Activated CD8-positive, alpha-beta T cell treated with anti-CD3 and anti-CD28 coated beads, Interleukin-2, amount 10 ng/mL, durations not matched to agents 7 days and 5 days (primary cell): ENCODE results near the gene SEPTIN12. TPM values are rescaled to one million over a fixed set of nuclear protein-coding genes. Genes with fewer than 3 reads are reported as not detected.
"Not testable (repeated sequence)": the region's sequence is repeated elsewhere in the genome, so short reads cannot be mapped to it uniquely, and the experiment has no call there.

Source experiments
- ATAC-seq: fragments of 150-1000 bp; cut with Tn5 transposase; one replicate; pipeline ENCODE4 v1.10.0; 2021; ENCODE audit warnings: moderate library complexity
- CTCF ChIA-PET: fragments of 350-600 bp; sonication (Branson Sonifier 250); formaldehyde crosslinking; loops from one replicate; lab custom pipeline; 2021; ENCODE audit warnings: antibody characterized with exemption; lab: Charles Lee
- POLR2A ChIA-PET: fragments of 350-600 bp; sonication (Branson Sonifier 250); formaldehyde crosslinking; loops from one replicate; lab custom pipeline; 2021; ENCODE audit warnings: antibody characterized with exemption; lab: Charles Lee
- DNase-seq: peaks from one replicate; pipeline ENCODE4 v3.0.0-alpha.2; 2020
- H3K27ac Mint-ChIP-seq: one replicate; pipeline ENCODE4 v1.8.0; 2021; ENCODE audit warnings: mild to moderate bottlenecking, mixed read lengths
- H3K27me3 Mint-ChIP-seq: one replicate; pipeline ENCODE4 v1.8.0; 2021; ENCODE audit warnings: low read depth, mixed read lengths
- H3K36me3 Mint-ChIP-seq: one replicate; pipeline ENCODE4 v1.8.0; 2021; ENCODE audit warnings: low read depth, mixed read lengths
- H3K4me1 Mint-ChIP-seq: one replicate; pipeline ENCODE4 v1.8.0; 2021; ENCODE audit warnings: low read depth, mixed read lengths
- H3K4me3 Mint-ChIP-seq: one replicate; pipeline ENCODE4 v1.8.0; 2021; ENCODE audit warnings: mild to moderate bottlenecking, mixed read lengths
- H3K9me3 Mint-ChIP-seq: one replicate; pipeline ENCODE4 v1.8.0; 2022; ENCODE audit warnings: mixed read lengths; ENCODE audit not compliant: insufficient read depth
- total RNA-seq, 2 experiments: library from RNA; stranded (reverse); gene quantifications; one replicate each; pipeline ENCODE4 v1.2.3, GENCODE V29; 2021

The SEPTIN12 gene
- total RNA-seq, 2 experiments from 2014 or later = not detected

GRCh38 chr16:4748682-4749411, 39.3 kb downstream of the SEPTIN12 start:
- H3K27me3 Mint-ChIP-seq = no peaks in the 10 kb centered on the region
- POLR2A ChIA-PET = no interaction called here
- peaks cover 9% of the 10 kb centered on the region for H3K36me3 Mint-ChIP-seq
- CTCF ChIA-PET = no interaction called here
- peak overlapping the region; percentile 9 for H3K27ac Mint-ChIP-seq
- peaks cover 20% of the 10 kb centered on the region for H3K4me1 Mint-ChIP-seq
- DNase-seq (no peak), ATAC-seq (no peak)
- no peaks in the 10 kb centered on the region for H3K9me3 Mint-ChIP-seq
- no peak overlapping the region for H3K4me3 Mint-ChIP-seq

DNA sequence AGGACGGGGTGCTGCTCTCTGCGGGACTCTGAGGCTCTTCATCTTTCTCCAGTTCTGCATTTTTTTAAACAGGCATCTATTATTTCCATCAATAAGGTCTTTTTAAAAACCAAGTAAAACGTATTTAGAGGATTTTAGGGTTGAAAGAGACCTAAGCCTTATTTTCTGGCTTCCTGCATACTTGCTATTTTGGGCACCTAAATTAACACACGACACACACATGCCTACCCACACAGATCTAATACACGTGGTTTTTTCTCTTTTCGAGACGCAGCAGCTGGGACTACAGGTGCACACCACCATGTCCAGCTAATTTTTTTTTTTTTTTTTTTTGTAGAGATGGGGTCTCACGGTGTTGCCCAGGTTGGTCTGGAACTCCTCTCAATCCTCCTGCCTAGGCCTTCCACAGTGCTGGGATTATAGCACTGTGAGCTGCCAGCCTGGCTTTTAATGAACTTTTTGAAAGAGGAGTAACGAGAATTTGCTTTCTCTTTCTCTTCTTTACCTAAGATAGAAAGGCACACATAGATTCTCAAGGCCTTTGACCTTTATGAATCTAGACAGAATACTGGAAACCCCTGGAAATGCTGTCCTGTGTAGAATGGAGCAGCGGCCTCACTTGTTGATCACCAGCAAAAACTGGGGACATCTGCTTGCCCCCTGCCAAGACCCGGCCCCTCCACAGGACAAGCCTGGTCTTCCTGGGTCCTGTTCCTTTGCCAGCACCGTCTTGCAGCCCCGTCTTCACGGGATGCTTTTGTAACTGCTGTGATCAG, 40.1 kb downstream of the SEPTIN12 start:
- peak overlapping the region; percentile 9 for H3K27ac Mint-ChIP-seq
- ChIA-PET CTCF (no interaction called here), POLR2A (interaction anchor here (0.6 to 1.1 kb wide), 2 partner anchors 15 to 19 kb away, joined by 4 to 5 read pairs; partner anchors contain the start of gene ZNF500)
- ATAC-seq (peak; percentile 22), DNase-seq (no peak)
- H3K4me3 Mint-ChIP-seq = no peak overlapping the region
- H3K36me3 Mint-ChIP-seq = peaks cover 4% of the 10 kb centered on the region
- H3K9me3 Mint-ChIP-seq = no peaks in the 10 kb centered on the region
- H3K27me3 Mint-ChIP-seq = no peaks in the 10 kb centered on the region
- H3K4me1 Mint-ChIP-seq = peaks cover 26% of the 10 kb centered on the region

DNA sequence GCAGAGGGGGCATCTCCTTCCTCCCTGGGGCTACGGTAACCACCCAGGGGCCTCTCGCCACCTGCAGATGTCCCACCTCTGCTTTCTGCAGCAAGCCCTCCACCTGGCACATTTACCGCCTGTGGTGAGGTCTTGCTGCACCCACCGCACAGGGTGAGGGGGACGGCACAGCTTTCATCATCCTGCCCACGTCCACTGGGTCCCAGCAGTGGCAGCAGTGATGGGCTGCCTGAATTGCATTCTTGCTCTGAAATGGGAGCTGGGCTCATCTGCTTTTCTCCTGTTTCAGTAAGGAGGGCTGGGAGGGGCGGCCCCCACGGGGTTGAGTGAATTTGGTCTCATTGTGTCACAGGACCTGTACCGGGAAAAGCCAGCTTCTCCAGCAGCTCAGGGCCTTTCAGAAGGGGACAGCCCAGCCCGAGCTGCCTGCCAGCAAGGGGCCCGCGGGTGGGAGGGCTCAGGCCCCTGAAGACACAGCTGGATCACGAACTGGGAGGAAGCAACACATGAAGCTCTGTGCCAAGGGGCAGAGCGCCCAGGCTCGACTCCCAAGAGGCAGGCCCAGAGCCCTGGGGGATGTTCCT, 41.1 kb downstream of the SEPTIN12 start:
- ATAC-seq (peak; percentile 31), DNase-seq (no peak)
- Mint-ChIP-seq H3K4me1 (peaks cover 27% of the 10 kb centered on the region), H3K27me3 (no peaks in the 10 kb centered on the region), H3K27ac (no peak overlapping the region), H3K4me3 (no peak overlapping the region), H3K36me3 (peaks cover 4% of the 10 kb centered on the region), H3K9me3 (no peaks in the 10 kb centered on the region)
- CTCF ChIA-PET = no interaction called here
- POLR2A ChIA-PET = interaction anchor here (0.6 to 1.4 kb wide), 4 partner anchors 9 to 20 kb away, joined by 3 to 5 read pairs (median 4); partner anchors contain the start of gene ZNF500

DNA sequence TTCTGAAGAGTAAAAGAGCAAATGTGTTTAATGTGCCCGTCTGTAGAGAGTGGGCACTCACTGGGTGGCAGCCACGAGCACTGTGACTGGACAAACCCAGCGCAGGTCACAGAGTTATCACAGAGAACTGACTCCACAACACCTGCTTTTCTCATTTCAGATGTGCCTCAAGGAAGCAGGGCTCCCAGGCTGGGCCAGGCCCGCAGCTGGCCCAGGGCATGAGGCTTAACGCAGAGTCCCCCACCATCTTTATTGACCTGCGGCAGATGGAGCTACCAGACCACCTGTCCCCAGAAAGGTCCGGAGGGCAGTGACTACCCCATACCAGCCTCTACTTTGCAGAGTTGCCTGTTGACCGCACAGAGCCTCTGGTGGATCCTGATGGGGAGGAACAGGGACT, 41.9 kb downstream of the SEPTIN12 start:
- ChIA-PET CTCF (no interaction called here), POLR2A (interaction anchor here (0.7 to 1.4 kb wide), 2 partner anchors 9 to 11 kb away, joined by 3 to 4 read pairs; no protein-coding TSS in a partner anchor)
- Mint-ChIP-seq H3K4me3 (no peak overlapping the region), H3K27me3 (no peaks in the 10 kb centered on the region), H3K9me3 (no peaks in the 10 kb centered on the region), H3K4me1 (peaks cover 27% of the 10 kb centered on the region), H3K36me3 (peaks cover 2% of the 10 kb centered on the region), H3K27ac (no peak overlapping the region)
- no peak for DNase-seq
- no peak for ATAC-seq

GRCh38 chr16:4745274-4745569, 42.9 kb downstream of the SEPTIN12 start:
- H3K27me3 Mint-ChIP-seq = no peaks in the 10 kb centered on the region
- DNase-seq (no peak), ATAC-seq (no peak)
- ChIA-PET CTCF (no interaction called here), POLR2A (interaction anchor here (1.1 kb wide), 1 partner anchor 10 kb away, joined by 3 read pairs; no protein-coding TSS in a partner anchor)
- H3K36me3 Mint-ChIP-seq = no peaks in the 10 kb centered on the region
- no peaks in the 10 kb centered on the region for H3K9me3 Mint-ChIP-seq
- H3K27ac Mint-ChIP-seq = no peak overlapping the region
- H3K4me3 Mint-ChIP-seq = no peak overlapping the region
- peaks cover 27% of the 10 kb centered on the region for H3K4me1 Mint-ChIP-seq

DNA sequence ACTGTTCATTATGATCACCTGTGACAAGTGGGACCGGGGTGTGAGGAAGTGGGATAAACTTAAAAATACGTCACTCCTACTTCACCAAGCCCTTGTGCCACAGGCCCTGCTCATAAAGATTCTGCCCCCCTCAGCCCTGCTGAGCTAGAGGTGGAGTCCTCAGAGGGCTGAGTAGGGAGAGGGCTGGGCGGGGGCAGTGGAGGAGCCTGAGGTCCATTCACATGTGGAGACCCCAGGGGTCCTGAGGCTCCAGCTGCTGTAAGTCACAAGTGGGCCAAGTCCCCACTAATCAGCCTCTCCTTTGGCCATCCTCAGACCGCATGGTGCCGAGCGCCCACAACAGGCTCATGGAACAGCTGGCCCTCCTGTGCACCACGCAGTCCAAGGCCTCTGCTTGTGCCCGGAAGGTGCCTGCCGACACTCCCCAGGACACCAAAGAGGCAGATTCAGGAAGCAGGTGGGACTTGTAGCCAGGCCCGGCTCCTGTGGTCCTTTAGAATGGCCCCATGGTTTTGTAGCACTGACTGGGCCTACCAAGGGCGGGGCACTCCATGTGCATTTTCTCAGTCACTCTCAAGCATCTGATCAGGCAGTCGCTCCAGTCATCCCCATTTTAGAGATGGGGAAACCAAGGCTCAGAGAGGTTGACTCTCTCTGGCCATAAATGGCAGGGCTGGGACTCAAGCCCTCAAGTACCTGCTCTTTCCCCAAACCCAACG, 43.4 kb downstream of the SEPTIN12 start:
- ChIA-PET CTCF (no interaction called here), POLR2A (interaction anchor here (1.1 kb wide), 1 partner anchor 10 kb away, joined by 3 read pairs; no protein-coding TSS in a partner anchor)
- no peak for DNase-seq
- no peak for ATAC-seq
- Mint-ChIP-seq H3K4me3 (no peak overlapping the region), H3K4me1 (peaks cover 27% of the 10 kb centered on the region), H3K27ac (no peak overlapping the region), H3K27me3 (no peaks in the 10 kb centered on the region), H3K9me3 (no peaks in the 10 kb centered on the region), H3K36me3 (no peaks in the 10 kb centered on the region)

- no peaks in the 10 kb centered on the region for H3K27me3 Mint-ChIP-seq
- ChIA-PET CTCF (no interaction called here), POLR2A (no interaction called here)
- H3K9me3 Mint-ChIP-seq = no peaks in the 10 kb centered on the region
- peaks cover 22% of the 10 kb centered on the region for H3K4me1 Mint-ChIP-seq
- ATAC-seq (peak; percentile 21), DNase-seq (no peak)
- no peaks in the 10 kb centered on the region for H3K36me3 Mint-ChIP-seq
- peak overlapping the region; percentile 42 for H3K4me3 Mint-ChIP-seq
- peak overlapping the region; percentile 11 for H3K27ac Mint-ChIP-seq
Observed at GRCh38 chr16:4743226-4743878, 44.8 kb downstream of the SEPTIN12 start.

DNA sequence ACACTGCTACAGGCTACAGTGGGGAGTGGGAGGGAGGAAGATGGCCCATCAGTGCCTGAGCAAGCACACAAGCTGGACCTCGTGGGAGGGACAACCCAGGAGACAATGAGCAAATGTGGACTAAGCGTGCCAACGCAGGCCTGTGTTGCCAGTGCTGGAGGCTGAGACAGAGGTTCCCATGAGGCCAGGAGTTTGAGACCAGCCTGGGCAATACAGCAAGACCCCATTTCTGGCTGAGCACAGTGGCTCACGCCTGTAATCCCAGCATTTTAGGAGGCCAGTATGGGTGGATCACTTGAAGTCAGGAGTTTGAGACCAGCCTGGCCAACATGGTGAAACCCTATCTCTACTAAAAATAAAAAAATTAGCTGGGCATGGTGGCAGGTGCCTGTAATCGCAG, 49.8 kb downstream of the SEPTIN12 start:
- CTCF ChIA-PET, H3K9me3 Mint-ChIP-seq, H3K36me3 Mint-ChIP-seq, H3K4me3 Mint-ChIP-seq, H3K27me3 Mint-ChIP-seq, H3K27ac Mint-ChIP-seq, ATAC-seq, DNase-seq: not testable (repeated sequence)
- POLR2A ChIA-PET = interaction anchor here (1.0 kb wide), 1 partner anchor 62 kb away, joined by 3 read pairs; no protein-coding TSS in a partner anchor
- peaks cover 17% of the 10 kb centered on the region for H3K4me1 Mint-ChIP-seq

DNA sequence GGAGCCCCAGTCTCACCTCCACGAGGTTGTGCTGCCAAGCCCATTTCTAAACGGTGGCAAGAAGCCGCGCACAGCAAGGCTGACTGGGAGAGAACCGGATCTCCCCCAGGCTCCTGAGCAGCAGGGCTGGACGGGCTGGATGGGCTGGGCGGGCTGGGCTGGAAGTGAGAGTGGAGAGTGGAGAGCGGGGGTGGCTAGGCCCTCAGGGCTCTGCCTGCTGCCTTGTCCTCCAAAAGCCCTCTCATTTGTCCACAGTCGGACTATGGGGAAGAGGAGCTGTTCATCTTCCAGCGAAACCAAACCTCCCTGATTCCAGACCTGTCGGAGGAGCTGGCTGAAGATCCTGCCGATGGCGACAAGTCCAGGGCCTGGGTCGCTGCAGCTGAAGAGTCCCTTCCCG, 50.6 kb downstream of the SEPTIN12 start:
- DNase-seq = no peak
- Mint-ChIP-seq H3K27me3 (no peaks in the 10 kb centered on the region), H3K9me3 (no peaks in the 10 kb centered on the region), H3K36me3 (no peaks in the 10 kb centered on the region), H3K4me3 (no peak overlapping the region), H3K4me1 (peaks cover 18% of the 10 kb centered on the region), H3K27ac (no peak overlapping the region)
- ChIA-PET POLR2A (interaction anchor here (0.9 to 1.0 kb wide), 3 partner anchors 9 to 63 kb away, joined by 3 to 4 read pairs (median 4); no protein-coding TSS in a partner anchor), CTCF (no interaction called here)
- ATAC-seq = no peak

- no peaks in the 10 kb centered on the region for H3K27me3 Mint-ChIP-seq
- DNase-seq (no peak), ATAC-seq (no peak)
- no peak overlapping the region for H3K4me3 Mint-ChIP-seq
- peaks cover 18% of the 10 kb centered on the region for H3K4me1 Mint-ChIP-seq
- H3K9me3 Mint-ChIP-seq = no peaks in the 10 kb centered on the region
- no peaks in the 10 kb centered on the region for H3K36me3 Mint-ChIP-seq
- ChIA-PET POLR2A (interaction anchor here (0.5 to 1.4 kb wide), 2 partner anchors 32 to 466 kb away, joined by 3 read pairs; no protein-coding TSS in a partner anchor), CTCF (no interaction called here)
- no peak overlapping the region for H3K27ac Mint-ChIP-seq
Observed at GRCh38 chr16:4736546-4736945, 51.6 kb downstream of the SEPTIN12 start.
